ENCODE measurements around the gene AIM2.

The AIM2 gene

GRCh38 chr1:159077120-159077961 is 775 bp upstream of the AIM2 start:
- DNase-seq (ENCODE audit: insufficient read length) = no peak
- TF ChIP-seq TAF1 (IDR thresholded peaks at IDR 0.05; ENCODE audit: borderline replicate concordance, low read depth, low read length) = no peak
- peak; percentile 55; the same call in 1 of the 2 replicates for TF ChIP-seq POLR2AphosphoS5 (IDR thresholded peaks at IDR 0.05; ENCODE audit: low read depth, low read length)
- no peak for TF ChIP-seq POLR2A (IDR thresholded peaks at IDR 0.05; ENCODE audit: low read depth, low read length)
- FAIRE-seq = peak; percentile 100

DNA sequence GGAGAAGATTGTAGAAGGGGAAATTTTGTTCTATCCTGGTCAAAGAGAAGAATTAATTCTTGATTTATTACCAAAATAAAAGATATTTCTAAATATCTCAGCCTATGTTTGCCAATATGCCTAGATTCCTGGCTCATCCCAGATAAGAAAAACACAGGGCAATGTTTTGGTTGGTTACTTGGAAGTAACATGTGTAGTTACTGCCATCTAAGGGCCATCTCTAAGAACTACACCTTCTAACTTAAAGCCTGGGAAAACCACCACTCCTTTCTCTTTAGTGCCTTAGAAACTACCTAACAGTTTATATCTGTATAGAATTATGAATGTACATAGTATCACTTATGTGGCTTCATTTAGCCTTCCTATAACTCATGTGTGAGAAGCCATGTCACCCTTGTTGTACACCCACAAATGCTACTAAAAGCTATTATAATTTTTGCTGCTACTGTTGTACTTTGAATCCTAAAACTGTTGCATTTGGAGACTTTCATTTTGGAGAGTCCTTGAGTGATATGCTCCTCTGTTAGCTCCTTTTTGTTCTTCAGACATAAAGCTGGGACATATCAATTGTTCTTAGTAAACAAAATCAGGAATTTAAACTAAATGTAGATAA is 4.5 kb downstream of the AIM2 start:
- TF ChIP-seq TAF1 (IDR thresholded peaks at IDR 0.05; ENCODE audit: borderline replicate concordance, low read depth, low read length) (no peak), POLR2A (IDR thresholded peaks at IDR 0.05; ENCODE audit: low read depth, low read length) (no peak), POLR2AphosphoS5 (IDR thresholded peaks at IDR 0.05; ENCODE audit: low read depth, low read length) (no peak)
- FAIRE-seq = peak; percentile 54

GRCh38 chr1:159068886-159069285 is 7.7 kb downstream of the AIM2 start:
- no peak for TF ChIP-seq TAF1 (IDR thresholded peaks at IDR 0.05; ENCODE audit: borderline replicate concordance, low read depth, low read length)
- TF ChIP-seq POLR2A (IDR thresholded peaks at IDR 0.05; ENCODE audit: low read depth, low read length) = no peak
- TF ChIP-seq POLR2AphosphoS5 (IDR thresholded peaks at IDR 0.05; ENCODE audit: low read depth, low read length) = no peak
- no peak for DNase-seq (ENCODE audit: insufficient read length)
- FAIRE-seq = no peak

More for the DNA sequence above, 4.5 kb downstream of the AIM2 start:
- no peak for DNase-seq (ENCODE audit: insufficient read length)

DNA sequence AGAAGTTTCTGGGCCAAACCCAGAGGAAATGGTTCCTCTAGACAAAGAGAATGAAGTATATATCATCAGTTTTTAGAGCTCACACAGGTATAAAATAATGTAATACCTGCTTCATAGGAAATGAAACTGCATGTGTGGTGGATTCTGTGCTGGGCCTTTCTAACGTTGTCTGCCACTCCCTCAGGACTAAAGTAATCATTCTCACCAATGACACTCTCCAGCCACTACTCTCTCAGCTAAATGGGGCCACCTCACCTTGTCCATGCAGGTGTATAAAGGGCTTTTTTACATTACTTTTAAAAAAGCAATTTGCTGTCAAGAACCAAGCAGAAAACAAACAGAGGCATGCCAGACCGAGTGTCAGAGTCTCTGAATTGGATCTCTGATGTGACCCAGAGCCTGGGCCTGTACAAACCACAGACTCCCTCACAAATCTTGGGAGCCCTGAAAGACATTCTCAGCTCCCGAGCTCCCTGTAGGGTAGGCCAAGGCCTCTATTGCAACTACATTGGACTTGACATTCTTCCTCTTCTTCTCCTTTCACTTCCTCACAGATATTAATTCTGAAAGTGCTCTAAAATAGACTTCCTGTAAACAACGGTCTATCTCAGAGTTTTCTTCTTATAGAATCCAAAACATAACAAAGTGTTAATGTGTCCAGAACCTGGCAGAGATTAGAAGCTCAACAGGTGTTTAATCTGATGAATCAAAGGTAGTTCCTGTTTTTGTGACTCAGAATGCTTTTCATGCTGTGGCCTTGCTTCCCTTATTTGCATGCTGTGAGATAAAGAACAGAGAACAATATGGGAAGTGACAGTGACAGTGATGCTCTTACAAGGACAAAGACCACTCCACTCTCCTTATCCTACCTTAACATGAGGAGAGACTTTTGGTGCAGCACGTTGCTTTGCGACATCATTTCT is 8.6 kb downstream of the AIM2 start:
- DNase-seq (ENCODE audit: insufficient read length) (no peak), FAIRE-seq (peak; percentile 99)
- peak; percentile 65 for TF ChIP-seq POLR2A (IDR thresholded peaks at IDR 0.05; ENCODE audit: low read depth, low read length)
- TF ChIP-seq POLR2AphosphoS5 (IDR thresholded peaks at IDR 0.05; ENCODE audit: low read depth, low read length) = peak; percentile 67; the same call in 1 of the 2 replicates
- TF ChIP-seq TAF1 (IDR thresholded peaks at IDR 0.05; ENCODE audit: borderline replicate concordance, low read depth, low read length) = no peak

DNA sequence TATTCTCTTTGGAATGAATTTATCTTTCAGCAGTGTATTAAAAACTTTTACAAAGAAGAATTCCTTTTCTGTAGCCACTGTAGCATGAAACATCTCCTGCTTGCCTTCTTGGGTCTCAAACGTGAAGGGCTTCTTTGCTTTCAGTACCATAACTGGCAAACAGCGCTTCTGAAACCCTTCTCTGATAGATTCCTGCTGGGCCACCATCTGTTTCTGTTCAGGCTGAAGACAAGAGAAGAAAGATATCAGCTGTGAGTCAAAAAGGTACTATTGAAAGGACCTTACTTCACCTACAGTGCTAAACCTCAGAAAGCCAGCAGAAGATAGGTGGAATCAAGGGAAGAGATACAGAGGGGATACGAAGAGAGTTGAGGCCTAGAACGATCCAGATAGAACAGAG is 10.5 kb downstream of the AIM2 start:
- DNase-seq (ENCODE audit: insufficient read length) = no peak
- FAIRE-seq = peak; percentile 77
- TF ChIP-seq POLR2AphosphoS5 (IDR thresholded peaks at IDR 0.05; ENCODE audit: low read depth, low read length) = no peak
- TF ChIP-seq TAF1 (IDR thresholded peaks at IDR 0.05; ENCODE audit: borderline replicate concordance, low read depth, low read length) = no peak
- TF ChIP-seq POLR2A (IDR thresholded peaks at IDR 0.05; ENCODE audit: low read depth, low read length) = no peak

- no peak for DNase-seq (ENCODE audit: insufficient read length)
- no peak for TF ChIP-seq POLR2AphosphoS5 (IDR thresholded peaks at IDR 0.05; ENCODE audit: low read depth, low read length)
- TF ChIP-seq TAF1 (IDR thresholded peaks at IDR 0.05; ENCODE audit: borderline replicate concordance, low read depth, low read length) = no peak
- no peak for TF ChIP-seq POLR2A (IDR thresholded peaks at IDR 0.05; ENCODE audit: low read depth, low read length)
These were observed 11.5 kb downstream of the AIM2 start for GRCh38 chr1:159065106-159065505.

DNA sequence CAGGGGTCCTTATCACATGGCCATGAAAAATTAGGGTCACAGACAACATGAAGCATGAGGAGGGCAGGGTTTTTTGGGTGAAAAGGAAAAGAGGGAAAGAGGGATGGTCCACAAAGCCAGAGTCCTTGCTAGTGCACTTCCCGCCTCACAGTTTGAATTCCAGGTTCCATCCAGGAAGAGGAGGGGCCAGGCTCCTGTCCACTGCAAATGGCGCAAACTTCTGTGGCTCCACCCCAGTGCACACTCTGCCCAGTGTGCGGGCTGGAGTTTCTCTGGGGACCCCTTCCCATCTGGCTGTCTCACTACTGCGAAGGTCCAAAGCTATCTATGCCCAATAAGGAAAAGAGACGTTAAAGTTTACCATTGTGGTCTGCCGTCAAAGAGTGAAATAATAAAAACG is 17.8 kb downstream of the AIM2 start:
- TF ChIP-seq TAF1 (IDR thresholded peaks at IDR 0.05; ENCODE audit: borderline replicate concordance, low read depth, low read length) = no peak
- FAIRE-seq (no peak), DNase-seq (ENCODE audit: insufficient read length) (no peak)

More at GRCh38 chr1:159065106-159065505, 11.5 kb downstream of the AIM2 start:
- FAIRE-seq = no peak

- no peak for DNase-seq (ENCODE audit: insufficient read length)
- no peak for FAIRE-seq
- TF ChIP-seq TAF1 (IDR thresholded peaks at IDR 0.05; ENCODE audit: borderline replicate concordance, low read depth, low read length) (no peak), POLR2AphosphoS5 (IDR thresholded peaks at IDR 0.05; ENCODE audit: low read depth, low read length) (no peak), POLR2A (IDR thresholded peaks at IDR 0.05; ENCODE audit: low read depth, low read length) (peak; percentile 19; the same call in 1 of the 2 replicates)
These were observed 20.4 kb downstream of the AIM2 start for GRCh38 chr1:159056069-159056698.

DNA sequence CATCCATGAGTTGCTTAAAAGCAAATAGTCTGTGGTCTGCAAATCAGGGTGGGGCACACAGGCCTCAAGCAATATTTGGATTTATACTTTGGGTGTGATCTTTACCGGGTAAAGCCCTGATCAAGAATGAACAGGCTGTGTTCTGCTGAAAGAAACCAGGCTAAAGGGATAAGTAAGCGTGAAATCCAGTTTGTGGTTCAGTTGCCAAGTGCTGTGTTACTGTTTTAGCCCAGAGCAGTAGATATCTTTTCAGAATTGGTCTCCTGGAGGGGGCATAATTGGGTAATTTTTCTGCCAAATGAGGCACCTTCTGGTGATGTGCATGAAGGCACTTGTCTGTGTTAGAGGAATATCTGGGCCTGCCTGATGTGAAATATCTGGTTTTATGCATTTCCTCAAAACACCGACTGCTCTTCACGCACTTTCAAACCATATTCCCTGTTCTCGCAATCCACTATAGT is 21.4 kb downstream of the AIM2 start:
- FAIRE-seq (no peak), DNase-seq (ENCODE audit: insufficient read length) (no peak)
- TF ChIP-seq POLR2AphosphoS5 (IDR thresholded peaks at IDR 0.05; ENCODE audit: low read depth, low read length) (0 out of 2 replicates have a peak, but pooled peaks have one; percentile 35), TAF1 (IDR thresholded peaks at IDR 0.05; ENCODE audit: borderline replicate concordance, low read depth, low read length) (no peak), POLR2A (IDR thresholded peaks at IDR 0.05; ENCODE audit: low read depth, low read length) (peak; percentile 32; the same call in 1 of the 2 replicates)

DNA sequence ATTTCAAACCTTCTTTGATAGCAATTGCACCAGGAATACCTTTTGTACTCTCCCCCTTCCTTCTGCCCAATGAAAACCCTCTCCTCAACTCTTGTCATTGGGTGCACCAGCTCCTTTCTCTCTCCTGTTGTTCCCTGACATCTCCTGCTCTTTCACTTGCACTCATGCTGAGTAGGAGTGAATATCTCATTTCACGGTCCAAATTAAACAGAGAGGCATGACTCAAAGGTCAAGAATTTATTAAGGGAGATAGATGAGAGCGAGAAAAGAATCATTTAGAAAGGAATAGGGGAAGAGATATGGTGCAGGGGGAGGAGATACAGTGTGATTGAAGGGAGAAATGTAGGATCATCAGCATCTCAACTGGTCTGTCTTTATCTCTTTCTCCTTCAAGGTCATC is 22.1 kb downstream of the AIM2 start:
- FAIRE-seq = no peak
- TF ChIP-seq POLR2A (IDR thresholded peaks at IDR 0.05; ENCODE audit: low read depth, low read length) (no peak), POLR2AphosphoS5 (IDR thresholded peaks at IDR 0.05; ENCODE audit: low read depth, low read length) (no peak), TAF1 (IDR thresholded peaks at IDR 0.05; ENCODE audit: borderline replicate concordance, low read depth, low read length) (no peak)

More for the DNA sequence above, 22.1 kb downstream of the AIM2 start:
- DNase-seq (ENCODE audit: insufficient read length) = no peak

Data from GM12892 (cell line).